SJSA1 (cell line): ENCODE results near the gene DNHD1. TPM values are rescaled to one million over a fixed set of nuclear protein-coding genes. Genes with fewer than 3 reads are reported as not detected.

ENCODE experiments used
- DNase-seq, 2 experiments: peaks; one replicate each; pipeline ENCODE4 v3.0.0-alpha.2; 2015 to 2020; ENCODE audit warnings: low spot score in 2 of 2, low read depth in 1 of 2
- H3K27ac ChIP-seq: fragments of 250-450 bp; sonication (Bioruptor Pico); 2 replicates; pipeline ENCODE4 v1.5.1; 2020; ENCODE audit warnings: mild to moderate bottlenecking, moderate library complexity
- H3K27me3 ChIP-seq: fragments of 250-450 bp; sonication (Bioruptor Pico); replicated peaks from 2 replicates; pipeline ENCODE4 v1.5.1; 2020; ENCODE audit warnings: mild to moderate bottlenecking, moderate library complexity
- H3K36me3 ChIP-seq: fragments of 250-450 bp; sonication (Bioruptor Pico); 2 replicates; pipeline ENCODE4 v1.5.1; 2020; ENCODE audit warnings: mild to moderate bottlenecking
- H3K4me1 ChIP-seq: fragments of 250-450 bp; sonication (Bioruptor Pico); replicated peaks from 2 replicates; pipeline ENCODE4 v1.6.1; 2021; ENCODE audit warnings: mild to moderate bottlenecking
- H3K4me3 ChIP-seq: fragments of 250-450 bp; sonication (Bioruptor Pico); 2 replicates; pipeline ENCODE4 v1.5.1; 2020; ENCODE audit warnings: mild to moderate bottlenecking
- H3K9me3 ChIP-seq: fragments of 250-450 bp; sonication (Bioruptor Pico); replicated peaks from 2 replicates; pipeline ENCODE4 v1.5.1; 2020; ENCODE audit warnings: mild to moderate bottlenecking
- total RNA-seq: library from RNA; depleted of rRNA; stranded (reverse); fragments of >200 nt; shearing (Covaris generic); gene quantifications from 2 replicates; pipeline ENCODE4 v1.2.3, GENCODE V29; 2014

Gene DNHD1
- total RNA-seq, 1 experiment from 2014 or later: 1.5 TPM

- Histone ChIP-seq H3K27me3 (no peaks in the 10 kb centered on the region), H3K9me3 (no peaks in the 10 kb centered on the region), H3K36me3 (peaks cover 53% of the 10 kb centered on the region), H3K4me3 (peak overlapping the region; percentile 66), H3K4me1 (peaks cover 40% of the 10 kb centered on the region), H3K27ac (no peak overlapping the region)
- DNase-seq: no peak
Measured at GRCh38 chr11:6604790-6605189, 107.7 kb downstream of the DNHD1 start.

- H3K27ac ChIP-seq: peak overlapping the region; percentile 76
- no peaks in the 10 kb centered on the region for H3K9me3 ChIP-seq
- no peaks in the 10 kb centered on the region for H3K27me3 ChIP-seq
- H3K36me3 ChIP-seq: peaks cover 56% of the 10 kb centered on the region
- no peak overlapping the region for H3K4me3 ChIP-seq
- peaks cover 49% of the 10 kb centered on the region for H3K4me1 ChIP-seq
- DNase-seq: peak; percentile 78 to 89
Measured at GRCh38 chr11:6606471-6607189, 109.5 kb downstream of the DNHD1 start.

GRCh38 chr11:6607190-6607795, 110.2 kb downstream of the DNHD1 start:
- no peak for DNase-seq
- peaks cover 51% of the 10 kb centered on the region for H3K4me1 ChIP-seq
- H3K4me3 ChIP-seq: no peak overlapping the region
- peaks cover 60% of the 10 kb centered on the region for H3K36me3 ChIP-seq
- no peaks in the 10 kb centered on the region for H3K9me3 ChIP-seq
- peak overlapping the region; percentile 76 for H3K27ac ChIP-seq
- H3K27me3 ChIP-seq: no peaks in the 10 kb centered on the region

- Histone ChIP-seq H3K36me3 (peaks cover 60% of the 10 kb centered on the region), H3K4me1 (peaks cover 58% of the 10 kb centered on the region), H3K27ac (peak overlapping the region; percentile 76), H3K4me3 (no peak overlapping the region), H3K9me3 (no peaks in the 10 kb centered on the region), H3K27me3 (no peaks in the 10 kb centered on the region)
- no peak for DNase-seq
Measured at GRCh38 chr11:6608011-6608410, 110.9 kb downstream of the DNHD1 start.

GRCh38 chr11:6608726-6609501, 111.8 kb downstream of the DNHD1 start:
- Histone ChIP-seq H3K9me3 (no peaks in the 10 kb centered on the region), H3K27me3 (no peaks in the 10 kb centered on the region), H3K4me1 (peaks cover 58% of the 10 kb centered on the region), H3K27ac (peak overlapping the region; percentile 76), H3K4me3 (no peak overlapping the region), H3K36me3 (peaks cover 63% of the 10 kb centered on the region)
- peak; percentile 75 to 82 for DNase-seq

GRCh38 chr11:6609502-6610015, 112.5 kb downstream of the DNHD1 start:
- H3K4me1 ChIP-seq: peaks cover 58% of the 10 kb centered on the region
- peaks cover 63% of the 10 kb centered on the region for H3K36me3 ChIP-seq
- no peaks in the 10 kb centered on the region for H3K27me3 ChIP-seq
- no peak for DNase-seq
- H3K4me3 ChIP-seq: no peak overlapping the region
- H3K27ac ChIP-seq: no peak overlapping the region
- H3K9me3 ChIP-seq: no peaks in the 10 kb centered on the region

- no peak for DNase-seq
- H3K27me3 ChIP-seq: no peaks in the 10 kb centered on the region
- no peak overlapping the region for H3K27ac ChIP-seq
- H3K4me1 ChIP-seq: peaks cover 57% of the 10 kb centered on the region
- H3K36me3 ChIP-seq: peaks cover 60% of the 10 kb centered on the region
- no peak overlapping the region for H3K4me3 ChIP-seq
- no peaks in the 10 kb centered on the region for H3K9me3 ChIP-seq
Measured at GRCh38 chr11:6610591-6610990, 113.5 kb downstream of the DNHD1 start.

- peaks cover 53% of the 10 kb centered on the region for H3K36me3 ChIP-seq
- H3K9me3 ChIP-seq: no peaks in the 10 kb centered on the region
- H3K4me1 ChIP-seq: peaks cover 50% of the 10 kb centered on the region
- H3K27ac ChIP-seq: peak overlapping the region; percentile 73
- peak overlapping the region; percentile 71 for H3K4me3 ChIP-seq
- peak in 1 of 2 experiments; percentile 11 for DNase-seq
- H3K27me3 ChIP-seq: no peaks in the 10 kb centered on the region
Measured at GRCh38 chr11:6611092-6611962, 114.2 kb downstream of the DNHD1 start.

- Histone ChIP-seq H3K36me3 (peaks cover 50% of the 10 kb centered on the region), H3K27me3 (no peaks in the 10 kb centered on the region), H3K27ac (peak overlapping the region; percentile 73), H3K9me3 (no peaks in the 10 kb centered on the region), H3K4me1 (peaks cover 48% of the 10 kb centered on the region), H3K4me3 (peak overlapping the region; percentile 71)
- DNase-seq: no peak
Measured at GRCh38 chr11:6611963-6612212, 114.8 kb downstream of the DNHD1 start.

- Histone ChIP-seq H3K27me3 (no peaks in the 10 kb centered on the region), H3K9me3 (no peaks in the 10 kb centered on the region), H3K4me3 (peak within 1 kb of the TSS; percentile 71), H3K36me3 (peaks cover 47% of the 10 kb centered on the region), H3K4me1 (peaks cover 48% of the 10 kb centered on the region), H3K27ac (peak within 1 kb of the TSS; percentile 73)
- peak; percentile 79 to 92 for DNase-seq
Measured at GRCh38 chr11:6612213-6613041, 115.3 kb downstream of the DNHD1 start, which contains the start of gene TAF10. TAF10 (minus strand) TSS chr11:6612216; CDS start chr11:6612189, 27 bp downstream.

GRCh38 chr11:6613496-6613895, 116.4 kb downstream of the DNHD1 start:
- H3K4me1 ChIP-seq: peaks cover 46% of the 10 kb centered on the region

GRCh38 chr11:6614446-6614845, 117.4 kb downstream of the DNHD1 start:
- no peak overlapping the region for H3K4me3 ChIP-seq
- DNase-seq: no peak
- H3K36me3 ChIP-seq: peaks cover 29% of the 10 kb centered on the region
- H3K4me1 ChIP-seq: peaks cover 40% of the 10 kb centered on the region
- no peaks in the 10 kb centered on the region for H3K27me3 ChIP-seq
- H3K9me3 ChIP-seq: no peaks in the 10 kb centered on the region
- no peak overlapping the region for H3K27ac ChIP-seq

More at GRCh38 chr11:6613496-6613895, 116.4 kb downstream of the DNHD1 start:
- no peak for DNase-seq
- H3K4me3 ChIP-seq: no peak overlapping the region
- H3K27me3 ChIP-seq: no peaks in the 10 kb centered on the region
- H3K9me3 ChIP-seq: no peaks in the 10 kb centered on the region
- H3K27ac ChIP-seq: no peak overlapping the region
- H3K36me3 ChIP-seq: peaks cover 36% of the 10 kb centered on the region
